Measurements from ENCODE around the gene MYBPC1.
"Not testable (repeated sequence)": the region's sequence is repeated elsewhere in the genome, so short reads cannot be mapped to it uniquely, and the experiment has no call there.

MYBPC1 gene

DNA sequence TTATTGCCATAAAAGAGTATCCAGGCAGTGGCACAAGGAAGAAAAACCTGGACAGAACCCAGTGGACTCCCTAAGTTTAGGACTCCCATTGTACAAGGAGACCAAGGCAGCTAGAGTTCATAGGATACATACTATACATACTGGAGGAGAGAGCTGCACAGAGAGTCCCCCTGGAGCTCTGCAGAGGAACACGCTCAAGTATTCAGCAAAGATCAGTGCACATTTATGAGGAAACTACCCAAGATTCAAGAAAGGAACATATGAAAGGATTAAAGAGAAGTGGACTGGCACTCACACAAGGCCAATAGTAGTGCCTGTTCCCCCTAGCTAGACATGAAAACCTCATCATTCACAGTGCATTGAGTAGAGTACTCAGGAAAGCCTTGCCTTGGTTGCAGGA lies 59.7 kb downstream of the MYBPC1 start:
- no peak for DNase-seq (ENCODE audit: low read depth)

DNA sequence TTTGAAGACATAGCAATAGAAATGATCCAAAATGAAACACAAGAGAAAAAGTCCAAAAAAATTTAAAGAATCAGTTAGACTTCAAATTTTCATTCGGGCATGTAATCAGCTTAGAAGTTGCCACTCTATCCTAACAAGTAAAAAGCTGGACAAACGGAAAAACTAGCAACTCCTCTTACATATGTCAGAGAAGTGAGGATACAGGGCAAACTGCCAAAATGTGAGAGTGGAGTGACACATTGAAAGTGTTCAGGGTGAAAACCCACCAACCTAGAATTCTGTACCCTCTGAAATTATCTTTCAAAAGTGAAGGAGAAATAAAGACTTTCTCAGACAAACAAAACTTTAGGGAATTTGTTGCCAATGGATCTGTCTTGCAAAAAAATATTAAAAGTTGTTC lies 60.6 kb downstream of the MYBPC1 start:
- DNase-seq (ENCODE audit: low read depth), result no peak

GRCh38 chr12:101660662-101661061 lies 65.9 kb downstream of the MYBPC1 start:
- DNase-seq (ENCODE audit: low read depth), result not testable (repeated sequence)

GRCh38 chr12:101663298-101663697 lies 68.5 kb downstream of the MYBPC1 start:
- DNase-seq (ENCODE audit: low read depth), result no peak

GRCh38 chr12:101664992-101665391 lies 70.2 kb downstream of the MYBPC1 start:
- no peak for DNase-seq (ENCODE audit: low read depth)

GRCh38 chr12:101666052-101666728 lies 71.4 kb downstream of the MYBPC1 start:
- no peak for DNase-seq (ENCODE audit: low read depth)

DNA sequence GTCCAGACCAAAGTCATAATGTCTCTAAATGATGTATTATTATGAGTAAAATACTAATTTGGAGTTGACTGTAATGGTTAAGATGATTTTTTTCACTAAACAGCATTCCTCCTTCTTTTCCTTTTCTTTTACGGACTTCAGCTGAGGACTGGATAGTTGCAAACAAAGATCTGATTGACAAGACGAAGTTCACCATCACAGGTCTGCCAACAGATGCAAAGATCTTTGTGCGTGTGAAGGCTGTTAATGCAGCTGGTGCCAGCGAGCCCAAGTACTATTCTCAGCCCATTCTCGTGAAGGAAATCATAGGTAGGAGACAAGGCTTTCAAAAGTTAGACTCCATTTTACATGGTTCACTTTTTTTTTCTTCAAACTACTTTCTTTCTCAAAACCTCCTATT lies 72.8 kb downstream of the MYBPC1 start:
- DNase-seq (ENCODE audit: low read depth), result no peak

GRCh38 chr12:101670007-101670671 lies 75.4 kb downstream of the MYBPC1 start:
- DNase-seq (ENCODE audit: low read depth), result no peak

- DNase-seq (ENCODE audit: low read depth), result no peak
Observed at GRCh38 chr12:101671157-101671791, 76.5 kb downstream of the MYBPC1 start.

DNA sequence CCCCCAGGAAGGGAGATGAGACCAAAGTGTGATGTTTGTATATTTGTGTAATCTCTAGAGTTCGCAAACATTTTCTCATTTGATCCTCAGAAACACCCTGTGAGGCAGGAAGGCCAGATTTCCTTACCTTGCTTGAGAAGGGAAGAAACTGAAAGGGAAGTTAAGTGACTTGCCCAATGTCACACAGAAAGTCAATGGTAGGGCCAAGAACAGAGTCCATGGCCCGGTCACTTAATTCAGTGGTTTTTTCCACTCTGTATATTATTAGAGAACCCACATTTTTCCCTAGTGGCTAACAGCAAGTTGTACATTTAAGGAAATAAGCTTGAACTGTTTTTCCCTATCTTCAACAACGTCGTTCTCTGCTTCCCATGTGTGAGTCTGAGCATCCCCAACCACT lies 77.1 kb downstream of the MYBPC1 start:
- no peak for DNase-seq (ENCODE audit: low read depth)

DNA sequence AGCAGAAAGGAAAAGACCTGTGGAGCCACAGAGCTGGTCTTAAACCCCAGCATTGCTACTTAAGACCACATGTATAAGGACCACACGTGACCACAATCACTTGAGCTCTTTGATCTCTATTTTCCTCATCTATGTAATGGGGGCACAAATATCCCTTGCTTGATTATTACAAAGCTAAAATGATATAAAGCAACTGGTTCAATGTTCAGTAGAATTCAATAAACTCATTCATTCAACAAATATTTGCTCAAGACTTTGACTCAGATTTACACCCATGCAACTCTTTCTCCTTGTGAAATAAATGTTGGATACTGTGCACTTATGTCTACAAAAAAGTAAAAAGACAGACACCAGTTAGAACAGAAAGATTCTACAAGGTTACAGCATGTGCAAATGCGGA lies 80.8 kb downstream of the MYBPC1 start:
- DNase-seq (ENCODE audit: low read depth), result no peak

DNA sequence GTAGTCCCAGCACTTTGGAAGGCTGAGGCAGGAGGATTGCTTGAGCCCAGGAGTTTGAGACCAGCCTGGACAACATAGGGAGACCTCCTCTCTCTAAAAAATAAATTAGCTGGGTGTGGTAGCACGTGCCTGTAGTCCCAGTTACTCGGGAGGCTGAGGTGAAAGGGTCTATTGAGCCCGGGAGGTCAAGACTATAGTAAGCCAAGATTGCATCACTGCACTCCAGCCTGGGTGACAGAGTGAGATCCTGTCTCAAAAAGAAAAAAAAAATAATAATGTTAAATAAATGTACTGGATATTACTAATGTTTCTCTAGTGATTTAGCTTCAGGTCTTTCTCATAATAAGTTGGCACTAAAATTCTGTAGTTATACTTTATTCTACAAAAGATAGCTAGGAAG lies 81.7 kb downstream of the MYBPC1 start:
- DNase-seq (ENCODE audit: low read depth), result not testable (repeated sequence)

DNA sequence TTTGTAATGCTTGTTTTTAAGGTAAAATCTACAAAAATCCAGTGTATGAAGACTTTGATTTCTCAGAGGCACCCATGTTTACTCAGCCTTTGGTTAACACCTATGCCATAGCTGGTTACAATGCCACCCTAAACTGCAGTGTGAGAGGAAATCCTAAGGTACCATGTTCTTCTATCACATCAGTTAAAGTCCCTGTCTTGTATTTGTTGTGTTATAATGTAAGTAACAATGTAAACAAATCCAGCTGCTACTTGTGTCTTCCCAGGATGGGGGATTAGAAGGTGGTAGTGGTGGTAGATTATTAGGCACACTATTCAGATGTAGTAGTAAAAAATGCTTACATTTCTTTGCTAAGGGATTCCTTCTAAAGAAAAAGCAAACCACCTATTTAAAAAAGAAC lies 83.3 kb downstream of the MYBPC1 start:
- no peak for DNase-seq (ENCODE audit: low read depth)

DNA sequence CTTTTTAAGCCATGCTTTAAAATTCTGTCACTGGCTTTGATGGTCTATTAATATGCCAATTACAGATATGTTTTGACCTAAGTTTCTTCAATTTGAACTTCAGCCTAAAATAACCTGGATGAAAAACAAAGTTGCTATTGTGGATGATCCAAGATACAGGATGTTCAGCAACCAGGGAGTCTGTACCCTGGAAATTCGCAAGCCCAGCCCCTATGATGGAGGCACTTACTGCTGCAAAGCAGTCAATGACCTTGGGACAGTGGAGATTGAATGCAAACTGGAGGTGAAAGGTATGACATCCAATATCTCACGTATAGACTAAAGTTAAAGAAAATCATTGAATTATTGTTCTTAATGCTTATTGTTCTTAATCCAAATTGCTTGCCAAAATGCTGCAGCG lies 85.5 kb downstream of the MYBPC1 start:
- no peak for DNase-seq (ENCODE audit: low read depth)

GRCh38 chr12:101680647-101681046 lies 85.9 kb downstream of the MYBPC1 start:
- no peak for DNase-seq (ENCODE audit: low read depth)

DNA sequence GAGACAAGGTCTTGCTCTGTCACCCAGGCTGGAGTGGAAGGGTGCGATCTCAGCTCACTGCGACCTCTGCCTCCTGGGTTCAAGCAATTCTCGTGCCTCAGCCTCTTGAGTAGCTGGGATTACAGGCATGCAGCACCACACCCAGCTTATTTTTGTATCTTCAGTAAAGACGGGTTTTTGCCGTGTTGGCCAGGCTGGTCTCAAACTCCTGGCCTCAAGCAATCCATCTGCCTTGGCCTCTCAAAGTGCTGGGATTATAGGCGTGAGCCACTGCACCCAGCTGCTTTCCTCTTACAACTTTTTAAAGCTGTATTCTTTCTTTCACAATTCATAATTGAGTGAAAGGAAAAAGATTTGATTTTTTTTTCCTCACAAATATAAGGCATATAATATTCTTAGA lies 86.9 kb downstream of the MYBPC1 start:
- DNase-seq (ENCODE audit: low read depth), result not testable (repeated sequence)

DNA sequence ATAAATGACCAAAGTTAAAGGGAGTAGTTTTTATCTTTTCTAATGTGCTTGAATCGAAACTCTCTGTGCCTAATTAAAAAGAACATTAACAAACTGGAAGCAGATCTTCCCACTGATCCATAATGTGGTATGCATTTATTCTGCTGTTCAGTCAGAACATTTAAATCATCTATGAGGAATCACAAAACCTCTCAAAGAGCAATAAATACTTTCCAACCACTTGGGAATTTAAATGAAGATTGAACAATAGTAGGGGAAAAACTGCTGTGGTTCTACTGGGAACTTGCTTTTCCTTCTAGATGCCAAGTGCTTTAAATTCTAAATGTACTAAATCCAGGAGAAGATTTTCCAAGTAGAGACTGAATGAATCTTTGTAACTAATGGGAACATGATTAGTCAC lies 90.3 kb downstream of the MYBPC1 start:
- no peak for DNase-seq (ENCODE audit: low read depth)

DNA sequence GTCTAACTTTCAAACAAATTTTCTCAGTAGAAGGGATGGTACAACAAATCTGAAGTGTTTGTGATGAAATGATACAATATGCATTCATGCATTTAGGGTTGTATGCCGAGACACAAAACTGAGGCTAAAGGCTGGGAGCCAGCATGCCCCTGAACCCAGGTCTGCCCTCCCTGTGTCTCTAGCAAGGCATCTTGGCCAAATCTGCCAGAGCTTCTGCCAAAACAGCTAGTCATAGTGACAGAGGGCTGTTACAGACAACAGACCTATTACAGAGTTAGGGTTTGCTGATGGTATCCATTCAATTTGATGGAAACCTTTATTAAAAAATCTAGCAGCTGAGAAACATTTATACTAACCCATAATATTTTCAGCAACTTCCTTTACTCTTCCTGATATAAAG lies 91.4 kb downstream of the MYBPC1 start:
- no peak for DNase-seq (ENCODE audit: low read depth)

- no peak for DNase-seq (ENCODE audit: low read depth)
Observed at GRCh38 chr12:101690544-101691098, 95.8 kb downstream of the MYBPC1 start.

- no peak for DNase-seq (ENCODE audit: low read depth)
Observed at GRCh38 chr12:101691503-101692096, 96.8 kb downstream of the MYBPC1 start.

GRCh38 chr12:101694297-101694848 lies 99.6 kb downstream of the MYBPC1 start:
- no peak for DNase-seq (ENCODE audit: low read depth)

- no peak for DNase-seq (ENCODE audit: low read depth)
Observed at GRCh38 chr12:101694986-101695385, 100.2 kb downstream of the MYBPC1 start.

Data from stimulated activated CD8-positive, alpha-beta memory T cell treated with anti-CD3 and anti-CD28 coated beads, Interleukin-15, amount 100 ng/mL, for 24 hours (primary cell).